Stimulated activated CD4-positive, alpha-beta T cell treated with anti-CD3 and anti-CD28 coated beads, Interleukin-4, amount 100 ng/mL, for 24 hours (primary cell): Measurements from ENCODE around the gene CTBP1.
A peak's percentile ranks its signal among the peaks of the same experiment; 100 is the strongest.

Source experiments
- DNase-seq: peaks from one replicate; pipeline ENCODE4 v3.0.0-alpha.2; 2020

Gene CTBP1

GRCh38 chr4:1171311-1172227 is 77.4 kb downstream of the CTBP1 start:
- DNase-seq, result peak; percentile 47

- no peak for DNase-seq
Observed at GRCh38 chr4:1170976-1171310, 78.0 kb downstream of the CTBP1 start.

GRCh38 chr4:1170156-1170975 is 78.6 kb downstream of the CTBP1 start:
- no peak for DNase-seq

GRCh38 chr4:1169691-1170096 is 79.2 kb downstream of the CTBP1 start:
- no peak for DNase-seq

DNA sequence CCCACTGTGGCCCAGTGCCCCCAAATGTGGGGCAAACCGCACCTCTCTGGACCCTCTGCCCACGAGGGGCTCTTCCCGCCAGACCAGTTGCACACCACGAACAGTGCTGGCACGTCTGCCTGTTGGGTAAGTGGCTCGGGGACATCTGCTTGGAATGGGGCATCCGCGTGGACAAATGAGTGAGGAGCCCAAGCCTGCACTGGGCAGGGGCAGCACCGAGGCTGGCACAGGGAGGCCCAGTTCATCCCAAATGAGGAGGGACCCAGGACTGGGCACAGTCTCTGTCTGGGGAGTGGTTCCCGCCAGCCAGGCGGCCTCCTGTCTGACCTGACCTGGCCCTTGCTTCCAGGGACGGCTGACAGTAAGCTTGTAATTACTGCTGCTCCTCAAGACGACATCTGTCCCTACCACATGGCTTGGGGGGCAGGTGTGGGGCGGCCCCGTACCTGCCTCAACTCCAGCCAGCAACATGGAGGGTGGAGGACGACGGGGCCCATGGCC is 79.7 kb downstream of the CTBP1 start:
- no peak for DNase-seq

- DNase-seq, result no peak
Observed at GRCh38 chr4:1168191-1169101, 80.5 kb downstream of the CTBP1 start.

DNA sequence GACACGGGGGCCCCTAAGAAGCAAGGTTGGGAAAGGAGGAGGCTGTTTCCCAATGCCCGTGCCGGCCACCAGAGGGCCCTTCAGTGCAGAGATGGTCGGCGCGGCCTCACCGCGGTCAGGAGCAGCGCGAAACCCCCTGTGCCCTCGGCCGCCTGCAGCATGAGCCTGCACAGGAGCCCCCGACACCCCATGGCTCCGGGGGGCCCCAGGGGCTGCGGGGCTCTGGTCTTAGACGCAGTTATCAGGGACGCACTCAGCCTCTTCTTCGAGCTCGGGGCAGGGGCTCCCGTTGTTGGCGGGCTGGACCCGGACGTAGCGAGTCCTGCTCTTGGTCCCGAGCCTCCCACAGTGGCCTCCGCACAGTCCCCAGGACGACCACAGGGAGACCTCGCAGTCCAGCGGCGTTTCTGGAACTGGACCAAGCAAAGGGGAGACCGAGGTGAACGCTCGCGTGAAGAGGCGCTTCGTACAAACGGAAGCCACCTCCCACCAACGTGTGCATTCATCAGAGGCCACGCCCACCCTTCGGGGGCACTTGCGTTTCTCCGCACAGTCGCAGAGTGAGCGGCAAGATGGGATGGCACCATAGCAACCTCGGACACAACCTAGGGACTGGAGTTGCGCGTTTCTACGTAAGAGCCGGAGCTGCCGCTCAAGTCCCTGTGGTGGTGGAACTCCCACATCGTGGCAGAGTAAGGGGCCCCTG is 81.5 kb downstream of the CTBP1 start:
- DNase-seq, result peak; percentile 91

- DNase-seq, result no peak
Observed at GRCh38 chr4:1166509-1167243, 82.3 kb downstream of the CTBP1 start.

DNA sequence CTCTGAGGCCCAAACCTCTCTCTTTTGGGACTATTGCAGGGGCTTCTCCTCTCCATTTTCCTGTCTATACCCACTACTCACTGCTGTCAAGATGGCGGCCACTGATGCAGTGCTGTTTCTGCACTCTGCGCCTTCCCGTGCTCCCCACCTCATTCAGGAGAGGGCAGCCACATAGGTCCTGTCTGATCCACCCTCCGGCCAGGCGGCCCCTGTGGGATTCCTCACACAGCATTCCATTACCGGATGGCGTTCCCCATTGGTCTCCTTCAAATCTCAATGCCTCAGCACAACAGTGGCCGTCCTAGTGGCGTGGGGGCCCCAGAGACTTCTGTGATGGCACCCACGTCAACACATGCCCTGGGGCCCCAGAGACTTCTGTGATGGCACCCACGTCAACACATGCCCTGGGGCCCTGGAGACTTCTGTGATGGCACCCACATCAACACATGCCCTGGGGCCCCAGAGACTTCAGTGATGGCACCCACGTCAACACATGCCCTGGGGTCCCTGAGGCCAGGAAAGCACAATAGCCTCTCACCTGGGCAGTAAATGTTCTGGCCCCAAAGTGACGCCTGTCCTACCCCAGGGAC is 83.9 kb downstream of the CTBP1 start:
- no peak for DNase-seq

GRCh38 chr4:1164444-1164843 is 84.5 kb downstream of the CTBP1 start:
- DNase-seq, result no peak

DNA sequence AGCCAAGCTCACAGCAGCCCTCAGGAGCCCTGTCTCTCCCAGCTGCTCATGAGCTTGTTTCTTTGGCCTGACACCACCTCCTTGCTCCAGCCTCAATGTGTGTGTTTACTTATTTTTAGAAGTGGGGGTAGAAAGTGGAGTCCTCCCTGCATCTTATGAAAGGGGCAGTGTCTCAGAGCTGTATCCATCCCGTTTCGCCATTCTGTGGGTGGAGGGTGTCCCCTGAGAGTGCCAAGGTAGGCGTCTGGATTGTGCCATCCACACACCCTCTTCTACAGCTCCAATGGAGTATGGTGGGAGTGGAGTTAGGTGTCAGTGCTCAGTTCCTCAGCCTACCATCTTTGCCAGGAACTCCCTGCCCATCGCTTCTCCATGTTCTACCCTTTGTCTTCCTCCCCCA is 84.9 kb downstream of the CTBP1 start:
- DNase-seq, result no peak
